ENCODE data around the gene APOL3.
A peak's percentile ranks its signal among the peaks of the same experiment; 100 is the strongest.
"Not testable (repeated sequence)": the region's sequence is repeated elsewhere in the genome, so short reads cannot be mapped to it uniquely, and the experiment has no call there.

APOL3 gene

DNA sequence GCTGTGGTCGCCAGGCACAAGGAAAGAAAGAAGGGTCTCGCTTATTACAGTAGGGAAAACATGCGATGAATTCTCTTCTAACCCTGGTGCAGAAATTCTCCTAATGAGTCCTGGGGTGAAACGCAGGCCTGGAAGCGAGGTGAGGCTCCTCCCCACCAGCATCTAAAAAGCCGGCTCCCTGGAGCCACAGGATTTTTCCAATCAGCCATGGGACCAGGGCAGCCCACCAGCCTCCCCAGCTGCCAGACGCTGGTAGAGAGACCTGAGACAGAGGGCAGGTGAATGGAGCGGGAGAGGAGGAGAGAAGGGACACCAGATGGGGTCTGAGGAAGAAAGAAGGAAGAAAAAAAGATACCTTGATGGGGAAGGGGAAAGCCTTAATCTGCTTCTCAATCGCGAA, 28.6 kb downstream of the APOL3 start:
- DNase-seq = no peak

DNA sequence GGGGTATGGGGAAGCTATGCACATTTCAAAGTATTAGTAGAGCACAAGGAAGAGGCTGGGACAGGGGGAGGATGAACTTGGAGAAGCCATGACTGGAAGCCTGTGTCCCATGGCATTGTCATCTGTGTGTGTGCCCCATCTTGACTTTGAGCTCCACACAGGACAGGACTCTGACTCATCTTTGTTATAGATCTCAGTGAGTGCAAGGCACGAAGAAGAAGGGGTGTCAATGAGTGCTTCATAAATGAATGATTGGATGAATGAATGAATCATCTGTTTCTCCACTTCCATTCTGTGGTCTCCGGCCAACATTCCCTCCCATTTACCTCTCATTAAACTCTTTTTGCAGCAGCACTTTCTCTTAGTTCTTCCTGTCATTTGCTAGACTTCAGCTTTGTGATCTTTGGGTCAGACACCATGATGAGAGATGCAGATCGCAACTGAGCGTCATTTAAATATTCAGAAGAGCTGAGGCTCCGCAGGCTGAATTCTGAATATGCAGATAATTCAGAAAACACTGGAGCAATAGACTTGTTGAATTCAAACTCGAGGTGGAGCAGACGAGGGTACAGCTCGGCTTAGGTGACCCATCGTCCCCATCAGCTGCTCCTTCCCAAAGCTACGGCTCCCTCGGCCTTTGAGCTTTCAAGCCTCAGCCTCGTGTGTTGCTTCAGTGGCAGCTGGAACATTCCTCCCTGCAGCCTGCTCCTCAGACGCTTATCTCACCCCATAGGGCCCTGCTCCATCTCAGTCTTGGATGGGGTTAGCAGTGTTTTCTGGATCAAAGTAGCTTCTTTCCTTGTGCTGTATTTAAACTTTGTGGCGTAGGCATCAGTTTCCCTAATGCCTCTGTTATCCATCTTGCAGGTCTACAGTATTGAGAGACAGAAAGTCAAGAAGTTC, 30.8 kb downstream of the APOL3 start:
- no peak for DNase-seq

DNA sequence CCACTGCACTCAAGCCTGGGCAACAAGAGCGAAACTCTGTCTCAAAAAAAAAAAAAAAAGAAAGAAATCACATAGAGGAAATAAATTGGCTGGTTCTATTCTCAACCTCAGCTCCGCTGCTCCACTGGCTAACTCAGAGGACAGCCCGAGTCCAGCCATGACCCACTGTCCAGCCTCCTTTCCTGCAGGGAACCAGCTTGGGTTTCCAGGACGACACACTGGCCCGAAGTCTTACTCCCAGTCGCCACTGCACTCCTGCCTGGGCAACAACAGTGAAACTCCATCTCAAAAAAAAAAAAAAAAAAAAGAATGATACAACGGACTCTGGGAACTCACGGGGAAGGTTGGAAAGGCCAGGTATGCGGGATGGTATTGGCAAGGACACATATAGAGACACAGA, 31.5 kb downstream of the APOL3 start:
- DNase-seq = no peak

- DNase-seq = no peak
Observed at GRCh38 chr22:36125994-36126531, 34.5 kb downstream of the APOL3 start.

GRCh38 chr22:36125434-36125833, 35.1 kb downstream of the APOL3 start:
- no peak for DNase-seq

DNA sequence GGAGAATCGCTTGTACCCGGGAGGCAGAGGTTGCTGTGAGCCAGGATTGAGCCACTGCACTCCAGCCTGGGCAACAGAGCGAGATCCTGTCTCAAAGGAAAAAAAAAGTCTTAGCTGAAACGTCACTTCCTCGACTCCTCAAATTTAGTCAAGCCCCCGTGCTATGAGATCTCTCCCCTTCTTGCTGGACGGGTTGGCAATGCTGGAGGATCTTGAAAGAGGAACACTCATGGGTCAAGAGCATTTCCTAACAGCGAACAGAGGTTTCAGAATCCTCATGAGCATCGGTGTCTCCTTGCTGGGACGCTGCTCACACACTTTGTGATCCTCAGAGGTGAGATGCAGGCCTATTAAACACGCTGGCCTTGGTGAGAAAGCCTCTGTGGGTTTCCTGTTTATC, 35.9 kb downstream of the APOL3 start:
- DNase-seq = no peak

GRCh38 chr22:36123673-36124630, 36.6 kb downstream of the APOL3 start:
- peak; percentile 87 to 95 (median 88) for DNase-seq

- DNase-seq = not testable (repeated sequence)
Observed at GRCh38 chr22:36120621-36121351, 39.8 kb downstream of the APOL3 start.

DNA sequence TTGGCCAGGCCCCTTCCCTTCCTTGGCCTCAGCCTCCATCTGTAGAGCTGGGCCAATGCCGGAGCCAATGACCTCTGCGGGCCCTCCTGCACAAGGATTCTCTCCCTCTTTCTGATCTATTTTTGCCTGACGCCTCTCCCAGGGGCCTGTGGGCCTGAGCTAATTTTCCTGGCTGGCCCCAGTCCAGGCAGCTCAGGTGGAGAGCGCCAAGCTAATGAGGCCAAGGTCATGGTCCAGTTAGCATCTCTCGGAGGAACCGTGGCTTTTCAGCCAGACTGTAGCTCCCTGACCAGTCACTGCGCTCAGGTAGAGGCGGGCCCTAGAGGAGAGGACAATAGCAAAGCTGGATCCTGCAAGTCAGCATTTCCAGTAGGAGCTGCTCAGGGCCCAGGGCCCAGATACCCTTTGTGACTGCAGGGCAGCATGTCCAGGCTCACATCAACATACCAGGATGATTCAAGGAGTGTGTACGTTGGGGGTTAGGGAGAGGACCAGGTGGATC, 43.5 kb downstream of the APOL3 start:
- no peak for DNase-seq

GRCh38 chr22:36116127-36116526, 44.4 kb downstream of the APOL3 start:
- DNase-seq = no peak

DNA sequence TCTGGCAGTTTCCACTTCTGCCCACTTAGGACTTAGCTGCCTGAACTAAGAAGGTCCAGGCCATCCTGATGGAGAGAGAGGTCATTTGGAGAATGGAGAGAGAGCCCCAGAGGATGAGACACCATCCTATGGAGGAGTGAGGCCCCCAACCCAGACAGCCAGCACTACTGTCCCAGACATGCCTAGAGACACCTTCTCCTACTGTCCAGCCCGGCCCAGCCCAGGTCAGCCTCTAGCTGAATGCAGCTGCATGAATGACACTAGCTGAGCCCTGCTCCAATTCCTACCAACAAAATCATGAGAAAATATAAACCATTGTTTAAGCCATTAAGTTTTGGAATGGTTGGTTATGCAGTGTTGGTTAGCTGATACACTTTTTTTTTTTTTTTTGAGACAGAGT, 47.4 kb downstream of the APOL3 start:
- no peak for DNase-seq

DNA sequence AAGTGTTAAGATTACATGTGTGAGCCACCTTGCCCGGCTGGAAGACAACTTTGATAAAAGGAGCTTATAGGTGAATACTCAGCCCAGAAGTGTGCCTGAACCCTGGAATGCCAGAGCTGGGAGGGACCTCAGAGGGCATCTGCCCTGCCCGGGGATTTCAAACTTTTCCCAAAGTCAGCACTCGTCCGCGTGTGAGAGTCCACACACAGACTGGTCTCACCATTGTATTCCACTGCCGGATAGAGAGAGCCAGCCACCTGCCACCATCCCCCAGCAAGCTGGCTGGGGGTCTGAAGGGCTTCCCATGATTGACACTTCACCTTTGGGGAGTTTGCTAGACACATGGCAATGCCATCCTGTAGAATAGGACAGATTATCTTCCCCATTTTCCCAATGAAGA, 49.2 kb downstream of the APOL3 start:
- no peak for DNase-seq

- no peak for DNase-seq
Observed at GRCh38 chr22:36110306-36110881, 50.2 kb downstream of the APOL3 start.

DNA sequence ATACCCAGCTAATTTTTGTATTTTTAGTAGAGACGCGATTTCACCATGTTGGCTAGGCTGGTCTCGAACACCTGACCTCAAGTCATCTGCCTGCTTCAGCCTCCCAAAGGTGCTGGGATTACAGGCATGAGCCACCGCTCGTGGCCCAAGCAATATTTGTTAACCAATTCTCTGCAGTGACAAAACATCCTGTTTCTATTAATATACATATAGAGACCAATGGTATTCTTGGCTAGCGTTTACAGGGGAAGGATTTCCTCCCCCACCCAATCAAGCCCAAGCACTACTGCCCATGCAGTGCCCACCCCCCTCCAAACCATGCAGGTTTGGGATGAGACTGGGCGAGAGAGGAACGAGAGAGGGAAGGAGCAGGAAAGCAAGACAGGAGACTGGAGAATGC, 53.1 kb downstream of the APOL3 start:
- no peak for DNase-seq

DNA sequence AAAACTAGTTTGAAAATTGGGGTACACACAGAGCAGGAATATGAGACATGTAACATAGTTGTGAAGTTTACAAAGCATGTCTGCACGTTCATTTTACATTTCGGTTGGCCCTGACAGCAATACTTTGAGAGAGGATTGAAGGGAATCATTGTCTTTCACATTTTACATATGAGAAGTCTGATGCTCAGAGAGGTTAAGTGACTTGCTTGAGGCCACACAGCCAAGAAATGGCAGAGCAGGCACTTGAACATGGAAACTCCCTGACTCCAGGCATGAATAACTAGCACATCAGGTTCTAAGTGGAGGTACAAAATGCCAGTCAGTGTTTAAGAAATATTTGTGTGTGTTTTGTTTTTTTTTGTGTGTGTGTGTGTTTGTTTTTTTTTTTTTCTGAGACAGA, 53.6 kb downstream of the APOL3 start:
- no peak for DNase-seq

GRCh38 chr22:36104988-36105387, 55.6 kb downstream of the APOL3 start:
- DNase-seq = no peak

GRCh38 chr22:36104435-36104834, 56.1 kb downstream of the APOL3 start:
- no peak for DNase-seq

DNA sequence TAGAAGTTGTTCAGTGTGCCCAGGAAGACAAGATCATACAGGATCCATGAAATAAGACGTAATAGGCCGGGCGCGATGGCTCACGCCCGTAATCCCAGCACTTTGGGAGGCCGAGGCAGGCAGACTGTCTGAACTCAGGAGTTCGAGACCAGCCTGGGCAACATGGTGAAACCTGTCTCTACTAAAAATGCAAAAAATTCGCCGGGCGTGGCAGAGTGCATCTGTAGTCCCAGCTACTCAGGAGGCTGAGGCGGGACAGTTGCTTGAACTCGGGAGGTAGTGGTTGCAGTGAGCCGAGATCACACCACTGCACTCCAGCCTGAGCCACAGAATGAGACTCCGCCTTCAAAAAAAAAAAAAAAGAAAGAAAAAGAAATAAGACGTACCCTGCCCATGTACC, 56.7 kb downstream of the APOL3 start:
- no peak for DNase-seq

DNA sequence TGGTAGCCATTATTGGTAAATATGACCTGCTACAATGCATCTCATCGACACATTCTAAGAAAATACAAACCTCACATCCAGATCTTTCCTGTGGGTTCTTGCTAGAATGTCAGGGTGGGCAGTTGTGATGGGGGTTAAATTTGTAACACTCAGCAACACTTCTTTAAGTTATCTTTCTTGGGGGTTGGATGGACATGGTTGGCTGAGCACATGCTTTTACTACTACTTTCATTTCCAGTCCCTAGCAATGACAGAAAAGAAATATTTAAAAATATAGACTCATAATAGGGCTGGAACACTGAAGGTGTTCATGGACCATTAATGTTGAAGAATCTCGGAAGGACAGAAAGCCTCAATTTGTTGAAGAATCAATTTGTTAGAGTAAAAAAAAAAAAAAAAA, 57.6 kb downstream of the APOL3 start:
- no peak for DNase-seq

DNA sequence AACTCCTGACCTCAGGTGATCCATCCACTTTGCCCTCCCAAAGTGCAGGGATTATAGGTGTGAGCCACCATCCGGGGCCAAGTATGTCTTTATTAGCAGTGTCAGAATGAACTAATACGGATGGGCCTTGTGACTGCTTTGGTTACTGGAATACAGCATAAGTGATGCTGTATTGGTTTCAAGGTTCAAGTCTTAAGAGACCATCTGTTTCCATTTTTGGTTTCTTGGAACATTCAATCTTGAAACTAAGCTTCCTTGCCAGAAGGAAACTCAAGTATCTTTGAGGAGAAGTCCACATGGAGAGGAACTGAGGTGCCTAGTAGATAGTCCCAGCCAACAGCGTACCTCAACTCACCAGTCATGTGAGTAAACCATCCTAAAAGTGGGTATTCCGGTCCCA, 58.8 kb downstream of the APOL3 start:
- DNase-seq = no peak

DNA sequence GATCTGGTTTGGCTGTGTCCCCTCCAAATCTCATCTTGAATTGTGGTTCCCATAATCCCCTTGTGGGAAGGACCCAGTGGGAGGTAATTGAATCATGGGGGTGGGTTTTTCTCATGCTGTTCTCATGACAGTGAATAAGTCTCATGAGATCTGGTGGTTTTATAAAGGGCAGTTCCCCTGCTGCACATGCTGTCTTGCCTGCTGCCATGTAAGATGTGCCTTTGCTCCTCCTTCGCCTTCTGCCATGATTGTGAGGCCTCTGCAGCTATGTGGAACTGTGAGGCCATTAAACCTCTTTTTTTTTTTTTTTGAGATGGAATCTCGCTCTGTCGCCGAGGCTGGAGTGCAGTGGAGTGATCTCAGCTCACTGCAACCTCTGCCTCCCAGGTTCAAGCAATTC, 59.6 kb downstream of the APOL3 start:
- DNase-seq = not testable (repeated sequence)
